OCI-LY3 (cell line): ENCODE measurements around the gene SLC35F3.

ENCODE experiments used
- H2AFZ ChIP-seq: fragments of 200-600, 300-600 bp; shearing (Covaris generic); 2 replicates; pipeline ENCODE4 v1.6.0; 2014; ENCODE audit warnings: antibody characterized with exemption, low read depth, low read length
- H3K27ac ChIP-seq: fragments of 200-600, 300-600 bp; sonication (generic); 2 replicates; pipeline ENCODE4 v1.5.1; 2014; ENCODE audit warnings: mild to moderate bottlenecking, low read length, moderate library complexity, mixed read lengths
- H3K27me3 ChIP-seq: fragments of 200-600, 300-600 bp; sonication (generic); 2 replicates; pipeline ENCODE4 v1.6.1; 2014; ENCODE audit warnings: low read depth, low read length, mixed read lengths
- H3K36me3 ChIP-seq: fragments of 200-600, 300-600 bp; sonication (generic); replicated peaks from 2 replicates; pipeline ENCODE3; 2014; ENCODE audit warnings: low read depth, low read length, mixed read lengths
- H3K4me1 ChIP-seq: fragments of 300-600, 200-600 bp; sonication (generic); 2 replicates; pipeline ENCODE4 v1.6.1; 2014; ENCODE audit warnings: low read length, mixed read lengths
- H3K4me2 ChIP-seq: fragments of 200-600, 300-600 bp; sonication (generic); 2 replicates; pipeline ENCODE4 v1.6.1; 2014; ENCODE audit warnings: low read length, mixed read lengths
- H3K4me3 ChIP-seq: fragments of 300-600, 200-600 bp; sonication (generic); 2 replicates; pipeline ENCODE4 v1.5.1; 2014; ENCODE audit warnings: antibody characterized with exemption, mild to moderate bottlenecking, low read length, moderate library complexity
- H3K79me2 ChIP-seq: fragments of 300-600, 200-600 bp; shearing (Covaris generic); 2 replicates; pipeline ENCODE4 v1.6.1; 2014; ENCODE audit warnings: mild to moderate bottlenecking, low read length, mixed read lengths
- H3K9ac ChIP-seq: fragments of 300-600, 200-600 bp; shearing (Covaris generic); 2 replicates; pipeline ENCODE4 v1.6.0; 2014; ENCODE audit warnings: mild to moderate bottlenecking, low read length, moderate library complexity
- H3K9me3 ChIP-seq: fragments of 200-600, 300-600 bp; shearing (Covaris generic); 2 replicates; pipeline ENCODE4 v1.6.1; 2014; ENCODE audit warnings: low read length, mixed read lengths; ENCODE audit not compliant: insufficient read depth
- H4K20me1 ChIP-seq: fragments of 200-600, 300-600 bp; sonication (generic); 2 replicates; pipeline ENCODE4 v1.6.1; 2016; ENCODE audit warnings: low read length, mixed read lengths; ENCODE audit not compliant: insufficient read depth
- EZH2phosphoT487 ChIP-seq: fragments of 200-600 bp; shearing (Covaris generic); IDR thresholded peaks from 2 replicates; pipeline ENCODE4 v1.6.1; 2018; ENCODE audit warnings: antibody characterized with exemption, mixed run types, low read depth
- TF ChIP-seq, protein P1 (sequence below): fragments of 200-600, 300-600 bp; sonication (generic); IDR thresholded peaks from 2 replicates; pipeline ENCODE4 v1.5.1; 2014; ENCODE audit warnings: antibody characterized with exemption, low read length, low read depth

The SLC35F3 gene

DNA sequence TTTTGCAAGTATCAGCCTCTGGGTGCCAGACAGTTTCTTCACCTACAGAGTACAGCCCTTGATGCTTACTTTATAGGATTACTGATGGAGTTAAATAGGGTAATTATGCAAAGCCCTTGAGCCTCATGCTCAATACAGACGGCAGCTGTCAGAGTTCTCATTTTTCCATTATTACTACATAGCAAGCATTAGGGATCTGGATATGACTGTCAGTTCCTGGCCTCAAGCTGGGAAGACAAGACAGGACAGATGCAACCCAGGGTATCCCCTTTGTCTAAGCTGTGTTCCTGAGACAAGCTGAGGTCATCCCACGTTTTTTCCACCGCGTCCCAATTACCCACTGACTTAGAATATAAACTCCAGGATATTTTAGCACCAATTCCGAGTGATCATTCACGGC is 94.4 kb downstream of the SLC35F3 start:
- H3K9me3 ChIP-seq, result no peaks in the 10 kb centered on the region
- H3K36me3 ChIP-seq, result no peaks in the 10 kb centered on the region
- H4K20me1 ChIP-seq, result no peaks in the 10 kb centered on the region
- no peak overlapping the region for H3K4me3 ChIP-seq
- peaks cover 7% of the 10 kb centered on the region; the same call in 1 of the 2 replicates for H3K27me3 ChIP-seq
- no peak overlapping the region for H3K9ac ChIP-seq
- no peak for TF ChIP-seq EZH2phosphoT487
- TF ChIP-seq, protein P1, sequence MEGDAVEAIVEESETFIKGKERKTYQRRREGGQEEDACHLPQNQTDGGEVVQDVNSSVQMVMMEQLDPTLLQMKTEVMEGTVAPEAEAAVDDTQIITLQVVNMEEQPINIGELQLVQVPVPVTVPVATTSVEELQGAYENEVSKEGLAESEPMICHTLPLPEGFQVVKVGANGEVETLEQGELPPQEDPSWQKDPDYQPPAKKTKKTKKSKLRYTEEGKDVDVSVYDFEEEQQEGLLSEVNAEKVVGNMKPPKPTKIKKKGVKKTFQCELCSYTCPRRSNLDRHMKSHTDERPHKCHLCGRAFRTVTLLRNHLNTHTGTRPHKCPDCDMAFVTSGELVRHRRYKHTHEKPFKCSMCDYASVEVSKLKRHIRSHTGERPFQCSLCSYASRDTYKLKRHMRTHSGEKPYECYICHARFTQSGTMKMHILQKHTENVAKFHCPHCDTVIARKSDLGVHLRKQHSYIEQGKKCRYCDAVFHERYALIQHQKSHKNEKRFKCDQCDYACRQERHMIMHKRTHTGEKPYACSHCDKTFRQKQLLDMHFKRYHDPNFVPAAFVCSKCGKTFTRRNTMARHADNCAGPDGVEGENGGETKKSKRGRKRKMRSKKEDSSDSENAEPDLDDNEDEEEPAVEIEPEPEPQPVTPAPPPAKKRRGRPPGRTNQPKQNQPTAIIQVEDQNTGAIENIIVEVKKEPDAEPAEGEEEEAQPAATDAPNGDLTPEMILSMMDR, result no peak
- H3K79me2 ChIP-seq, result no peaks in the 10 kb centered on the region
- no peak overlapping the region for H3K27ac ChIP-seq
- no peak overlapping the region for H3K4me2 ChIP-seq
- H3K4me1 ChIP-seq, result no peaks in the 10 kb centered on the region
- H2AFZ ChIP-seq, result no peak overlapping the region

DNA sequence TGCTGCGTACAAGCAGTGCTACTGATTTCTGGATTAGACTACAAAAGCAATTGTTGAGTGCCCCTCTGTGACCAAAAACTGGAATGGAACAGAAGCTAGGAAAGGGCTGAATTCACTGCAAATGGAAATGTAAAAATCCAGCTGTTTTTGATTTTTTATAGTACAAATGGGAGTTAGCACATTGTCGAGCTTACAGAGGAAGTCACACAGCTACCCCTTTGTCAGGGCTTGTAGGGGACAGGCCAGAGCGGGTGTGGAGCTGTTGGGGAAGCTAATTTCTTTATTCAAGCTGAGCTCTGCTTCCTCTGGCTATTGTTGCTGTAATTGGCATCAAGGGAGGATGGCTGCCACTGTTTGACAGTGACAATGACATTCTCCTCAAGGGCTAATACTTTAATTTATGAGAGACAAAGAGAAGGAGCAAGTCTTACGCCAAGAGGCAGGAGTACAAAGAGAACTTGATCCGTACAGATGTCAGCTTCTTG is 96.1 kb downstream of the SLC35F3 start:
- no peaks in the 10 kb centered on the region for H3K36me3 ChIP-seq
- H3K9me3 ChIP-seq, result no peaks in the 10 kb centered on the region
- no peaks in the 10 kb centered on the region for H3K79me2 ChIP-seq
- H3K4me2 ChIP-seq, result no peak overlapping the region
- H4K20me1 ChIP-seq, result no peaks in the 10 kb centered on the region
- H3K9ac ChIP-seq, result no peak overlapping the region
- no peak overlapping the region for H3K27ac ChIP-seq
- no peak overlapping the region for H3K4me3 ChIP-seq
- H3K27me3 ChIP-seq, result peaks cover 9% of the 10 kb centered on the region; the same call in 1 of the 2 replicates
- no peaks in the 10 kb centered on the region for H3K4me1 ChIP-seq
- no peak overlapping the region for H2AFZ ChIP-seq
- TF ChIP-seq, protein P1, result no peak
- no peak for TF ChIP-seq EZH2phosphoT487

DNA sequence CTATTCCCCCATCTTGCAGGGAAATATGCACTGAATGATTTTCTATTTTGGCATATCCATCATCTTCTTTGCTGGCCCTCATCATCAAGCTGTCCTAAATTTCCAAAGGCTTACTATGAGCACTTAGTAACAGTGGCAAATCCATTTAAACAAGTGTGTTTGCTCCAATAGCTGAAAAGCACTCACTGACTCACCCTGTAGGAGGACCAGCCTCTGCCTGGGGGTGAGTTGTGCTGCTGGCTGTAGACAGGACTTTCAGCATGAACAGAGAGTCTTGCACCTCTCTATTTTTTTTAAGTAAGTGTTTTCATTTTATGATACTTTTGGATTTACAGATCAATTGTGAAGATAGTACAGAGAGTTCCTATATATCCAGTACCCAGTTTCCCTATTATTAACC is 97.3 kb downstream of the SLC35F3 start:
- no peaks in the 10 kb centered on the region for H3K9me3 ChIP-seq
- H3K27ac ChIP-seq, result no peak overlapping the region
- H3K4me1 ChIP-seq, result no peaks in the 10 kb centered on the region
- H4K20me1 ChIP-seq, result no peaks in the 10 kb centered on the region
- H3K9ac ChIP-seq, result no peak overlapping the region
- H3K4me3 ChIP-seq, result no peak overlapping the region
- TF ChIP-seq, protein P1, result no peak
- TF ChIP-seq EZH2phosphoT487, result no peak
- no peak overlapping the region for H2AFZ ChIP-seq
- peaks cover 18% of the 10 kb centered on the region; the same call in 1 of the 2 replicates for H3K27me3 ChIP-seq
- no peaks in the 10 kb centered on the region for H3K79me2 ChIP-seq
- no peaks in the 10 kb centered on the region for H3K36me3 ChIP-seq
- H3K4me2 ChIP-seq, result no peak overlapping the region

DNA sequence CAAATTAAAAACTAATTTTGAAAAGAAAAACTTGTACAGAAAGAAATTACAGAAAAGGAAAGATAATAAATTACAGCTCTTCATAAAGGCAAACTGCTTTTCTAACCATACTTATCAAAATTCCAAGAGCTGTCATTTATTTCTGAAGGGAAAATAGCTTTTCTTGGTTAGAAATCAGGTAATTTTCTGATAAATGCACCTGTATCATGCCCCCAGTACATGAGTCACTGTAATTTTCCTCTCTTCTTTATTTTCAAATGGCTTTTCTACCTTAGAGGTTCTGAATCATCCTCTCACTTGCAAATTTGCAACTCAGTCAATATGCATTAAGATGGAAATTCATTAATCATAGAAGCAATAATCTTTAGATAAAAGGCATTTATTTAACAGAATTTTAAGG is 100.1 kb downstream of the SLC35F3 start:
- Histone ChIP-seq H3K4me2 (no peak overlapping the region), H3K27me3 (peaks cover 28% of the 10 kb centered on the region; the same call in 1 of the 2 replicates), H3K4me3 (no peak overlapping the region), H2AFZ (no peak overlapping the region), H3K27ac (no peak overlapping the region), H4K20me1 (no peaks in the 10 kb centered on the region), H3K4me1 (no peaks in the 10 kb centered on the region), H3K36me3 (no peaks in the 10 kb centered on the region), H3K9ac (no peak overlapping the region), H3K9me3 (no peaks in the 10 kb centered on the region), H3K79me2 (no peaks in the 10 kb centered on the region)
- TF ChIP-seq EZH2phosphoT487, result no peak
- TF ChIP-seq, protein P1, result no peak
